PC-9 (cell line): ENCODE measurements around the gene L3MBTL3.

ENCODE experiments used
- CTCF ChIP-seq: fragments of 200-600 bp; sonication (generic); conservative IDR thresholded peaks from 2 replicates; pipeline ENCODE4 v1.6.1; 2017; ENCODE audit warnings: mixed run types, antibody characterized with exemption, mild to moderate bottlenecking, moderate library complexity
- EZH2 ChIP-seq: fragments of 200-600 bp; sonication (generic); IDR thresholded peaks from 2 replicates; pipeline ENCODE4 v1.8.0; 2017; ENCODE audit warnings: antibody characterized with exemption, low read depth

DNA sequence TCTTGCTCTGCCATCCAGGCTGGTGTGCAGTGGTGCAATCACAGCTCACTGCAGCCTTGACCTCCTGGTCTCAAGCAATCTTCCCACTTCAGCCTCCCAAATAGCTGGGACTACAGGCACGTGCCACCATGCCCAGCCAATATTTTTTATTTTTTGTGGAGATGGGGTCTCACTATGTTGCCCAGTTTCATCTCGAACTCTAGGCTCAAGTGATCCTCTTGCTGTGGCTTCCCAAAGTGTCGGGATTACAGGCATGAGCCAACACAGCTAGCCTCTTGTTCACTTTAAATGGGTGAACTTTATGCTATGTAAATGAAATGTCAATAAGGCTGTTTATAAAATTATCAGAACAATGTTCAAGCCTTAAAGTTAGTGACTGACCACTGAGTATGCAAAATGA, 167.3 kb downstream of the L3MBTL3 start:
- TF ChIP-seq CTCF (no peak), EZH2 (no peak)
